HCT116 (cell line): Measurements from ENCODE around the gene ADCY2. TPM values are rescaled to one million over a fixed set of nuclear protein-coding genes. Genes with fewer than 3 reads are reported as not detected.

ENCODE experiments used
- ATAC-seq: fragments of 200-7000 bp; cut with Tn5 transposase; 2 replicates; pipeline ENCODE4 v1.9.1; 2020; ENCODE audit warnings: mild to moderate bottlenecking, moderate library complexity
- BruUV-seq: library from RNA; stranded (reverse); fragments of 400-500 nt; replicated peaks from 2 replicates; lab custom pipeline; 2021; lab: Mats Ljungman, UMichigan
- CTCF ChIA-PET: fragments of 300-600 bp; sonication (Branson Sonifier 250); formaldehyde crosslinking; loops from one replicate; lab custom pipeline; 2021; ENCODE audit warnings: antibody characterized with exemption; lab: Charles Lee
- POLR2A ChIA-PET: fragments of 300-600, 350-600 bp; sonication (Branson Sonifier 250); formaldehyde crosslinking; loops from one replicate; lab custom pipeline; 2021; ENCODE audit warnings: antibody characterized with exemption; lab: Charles Lee
- RAD21 ChIA-PET, 2 experiments: fragments of 300-600 bp; sonication (Branson Sonifier 250); formaldehyde crosslinking; loops; one replicate each; lab custom pipeline; 2023; ENCODE audit warnings: low total read pairs in 2 of 2; ENCODE audit not compliant: uncharacterized antibody in 2 of 2, unreplicated experiment in 2 of 2, low non-redundant PET in 1 of 2; lab: Charles Lee
- DNase-seq: peaks from one replicate; pipeline ENCODE4 v3.0.0-alpha.2; 2010; ENCODE audit warnings: low read depth, low spot score
- H2AFZ ChIP-seq: fragments of 200-600 bp; shearing (Covaris generic), sonication (generic); 2 replicates; pipeline ENCODE4 v1.6.1; 2017; ENCODE audit warnings: low read depth, mixed run types, mixed read lengths, antibody characterized with exemption, low read length; ENCODE audit not compliant: poor library complexity, severe bottlenecking
- H3K27ac ChIP-seq: 2 replicates; pipeline ENCODE4 v1.5.1; 2012; ENCODE audit warnings: low read depth, low read length
- H3K27me3 ChIP-seq: fragments of 200-600 bp; sonication (generic); 2 replicates; pipeline ENCODE4 v1.6.1; 2016; ENCODE audit warnings: mixed run types, low read length, mixed read lengths; ENCODE audit not compliant: insufficient read depth
- H3K36me3 ChIP-seq, 2 experiments: fragments of 200-500 bp in 1 of 2; fragments of 200-600 bp in 1 of 2; sonication (Bioruptor generic) in 1 of 2; sonication (generic) in 1 of 2; 2 replicates each; pipeline versions ENCODE4 v1.5.1 to v1.6.1; 2014 to 2016; ENCODE audit warnings: low read length in 2 of 2, inconsistent platforms in 1 of 2, mixed read lengths in 1 of 2, mixed run types in 1 of 2; ENCODE audit not compliant: insufficient read depth in 2 of 2, control insufficient read depth in 1 of 2
- H3K4me1 ChIP-seq, 2 experiments: fragments of 200-600 bp in 1 of 2; sonication (generic) in 1 of 2; 2 replicates each; pipeline versions ENCODE4 v1.5.1 to v1.6.1; 2012 to 2017; ENCODE audit warnings: low read length in 2 of 2, inconsistent platforms in 1 of 2, mild to moderate bottlenecking in 1 of 2, mixed read lengths in 1 of 2, mixed run types in 1 of 2, moderate library complexity in 1 of 2; ENCODE audit not compliant: insufficient read depth in 2 of 2, control insufficient read depth in 1 of 2
- H3K4me2 ChIP-seq: fragments of 200-600 bp; sonication (generic); 2 replicates; pipeline ENCODE4 v1.6.1; 2017; ENCODE audit warnings: mixed run types, low read length, mixed read lengths
- H3K4me3 ChIP-seq, 2 experiments: fragments of 200-600 bp in 1 of 2; sonication (generic) in 1 of 2; replicated peaks in 1 of 2; 2 replicates each; pipeline ENCODE4 v1.5.1; 2011 to 2016; ENCODE audit warnings: low read length in 2 of 2, control low read depth in 1 of 2, low read depth in 1 of 2, mild to moderate bottlenecking in 1 of 2, mixed read lengths in 1 of 2, mixed run types in 1 of 2
- H3K79me2 ChIP-seq: fragments of 200-600 bp; sonication (generic); 2 replicates; pipeline ENCODE4 v1.6.1; 2017; ENCODE audit warnings: mild to moderate bottlenecking, mixed run types, low read length, moderate library complexity, mixed read lengths; ENCODE audit not compliant: insufficient read depth
- H3K9ac ChIP-seq: fragments of 200-600 bp; sonication (generic); 2 replicates; pipeline ENCODE4 v1.6.1; 2016; ENCODE audit warnings: low read length, mixed read lengths
- H3K9me2 ChIP-seq: fragments of 200-600 bp; sonication (generic), shearing (Covaris generic); 2 replicates; pipeline ENCODE4 v1.6.1; 2017; ENCODE audit warnings: mixed run types, mild to moderate bottlenecking, moderate library complexity; ENCODE audit not compliant: insufficient read depth
- H3K9me3 ChIP-seq, 2 experiments: fragments of 200-500 bp in 1 of 2; fragments of 200-600 bp in 1 of 2; sonication (Bioruptor generic) in 1 of 2; sonication (generic) in 1 of 2; 2 replicates each; pipeline ENCODE4 v1.6.1; 2014 to 2017; ENCODE audit warnings: low read length in 2 of 2, mixed read lengths in 2 of 2, inconsistent platforms in 1 of 2, low read depth in 1 of 2, mild to moderate bottlenecking in 1 of 2, mixed run types in 1 of 2, moderate library complexity in 1 of 2; ENCODE audit not compliant: control insufficient read depth in 1 of 2, insufficient read depth in 1 of 2
- H4K20me1 ChIP-seq: fragments of 200-600 bp; sonication (generic), shearing (Covaris generic); 2 replicates; pipeline ENCODE4 v1.6.1; 2017; ENCODE audit warnings: mixed run types, mild to moderate bottlenecking, moderate library complexity; ENCODE audit not compliant: insufficient read depth
- CBX3 ChIP-seq: IDR thresholded peaks from 2 replicates; pipeline ENCODE4 v1.6.1; 2012; ENCODE audit warnings: low read depth
- CEBPB ChIP-seq: IDR thresholded peaks from 2 replicates; pipeline ENCODE4 v1.6.1; 2012; ENCODE audit warnings: low read depth
- EGR1 ChIP-seq: IDR thresholded peaks from 2 replicates; pipeline ENCODE4 v1.6.1; 2012; ENCODE audit warnings: low read depth
- FOSL1 ChIP-seq: IDR thresholded peaks from 2 replicates; pipeline ENCODE4 v1.6.1; 2012; ENCODE audit warnings: low read depth
- JUND ChIP-seq: IDR thresholded peaks from 2 replicates; pipeline ENCODE4 v1.6.1; 2012
- POLR2A ChIP-seq: IDR thresholded peaks from 2 replicates; pipeline ENCODE4 v1.7.0; 2011; ENCODE audit warnings: borderline replicate concordance; ENCODE audit not compliant: insufficient read depth, insufficient read length; ENCODE audit errors: extremely low read depth
- POLR2AphosphoS5 ChIP-seq: IDR thresholded peaks from 2 replicates; pipeline ENCODE4 v1.6.1; 2011; ENCODE audit warnings: mild to moderate bottlenecking, low read depth, low read length, moderate library complexity
- SIN3A ChIP-seq: IDR thresholded peaks from 2 replicates; pipeline ENCODE4 v1.6.1; 2012; ENCODE audit warnings: low read depth
- SP1 ChIP-seq: IDR thresholded peaks from 2 replicates; pipeline ENCODE4 v1.6.1; 2012; ENCODE audit warnings: low read depth
- ZNF274 ChIP-seq: fragments of 200-500 bp; sonication (Bioruptor generic); IDR thresholded peaks from 2 replicates; pipeline ENCODE4 v1.6.1; 2014; ENCODE audit warnings: mild to moderate bottlenecking, low read depth, low read length, inconsistent platforms
- intact Hi-C: fragments of 100-400 bp; cut with micrococcal nuclease; formaldehyde crosslinking; loops from 2 replicates; pipeline ENCODE4 v1.10.0; 2022
- total RNA-seq: library from RNA; stranded (reverse); gene quantifications from one replicate; pipeline ENCODE4 v1.2.1, GENCODE V29; 2021; ENCODE audit not compliant: unreplicated experiment
- TF ChIP-seq, protein P1 (sequence below): IDR thresholded peaks from 2 replicates; pipeline ENCODE4 v1.6.1; 2011; ENCODE audit warnings: mild to moderate bottlenecking, low read length, moderate library complexity; ENCODE audit not compliant: insufficient replicate concordance; ENCODE audit errors: extremely low read depth
- TF ChIP-seq, protein P2 (sequence below): IDR thresholded peaks from 2 replicates; pipeline ENCODE4 v1.6.1; 2012
- TF ChIP-seq, protein P3 (sequence below), 3 experiments: fragments of 200-600 bp in 1 of 3; sonication (generic) in 1 of 3; IDR thresholded peaks in 2 of 3; conservative IDR thresholded peaks in 1 of 3; 2 replicates each; pipeline ENCODE4 v1.5.1; 2012 to 2017; ENCODE audit warnings: low read depth in 2 of 3, low read length in 2 of 3, antibody characterized with exemption in 1 of 3, borderline replicate concordance in 1 of 3, control low read depth in 1 of 3, mild to moderate bottlenecking in 1 of 3, mixed read lengths in 1 of 3, mixed run types in 1 of 3, moderate library complexity in 1 of 3; ENCODE audit not compliant: insufficient read depth in 1 of 3
- TF ChIP-seq, protein P4 (sequence below): IDR thresholded peaks from 2 replicates; pipeline ENCODE4 v1.6.1; 2012; ENCODE audit warnings: low read depth

The ADCY2 gene
- total RNA-seq, 1 experiment from 2014 or later = 0.15 TPM

DNA sequence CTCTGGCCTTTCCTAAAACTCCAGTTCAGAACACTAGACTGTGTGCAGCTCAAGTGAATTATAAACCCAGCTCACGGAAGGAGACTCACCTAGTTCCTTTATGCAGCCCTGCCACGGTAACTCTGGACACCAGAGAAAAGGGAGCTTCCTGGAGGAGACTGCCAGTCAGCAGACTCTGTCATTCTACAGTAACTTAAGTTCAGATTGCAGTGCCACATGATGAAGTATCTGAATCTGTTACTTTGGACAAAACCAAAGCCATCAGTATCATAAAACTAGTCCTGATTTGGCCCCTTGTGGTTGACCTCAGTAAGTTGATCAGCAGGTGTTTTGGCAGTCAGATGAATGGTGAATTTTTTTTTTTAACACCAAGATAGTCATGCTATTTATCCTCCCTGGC is 475.7 kb downstream of the ADCY2 start (continued):
- TF ChIP-seq, protein P1, sequence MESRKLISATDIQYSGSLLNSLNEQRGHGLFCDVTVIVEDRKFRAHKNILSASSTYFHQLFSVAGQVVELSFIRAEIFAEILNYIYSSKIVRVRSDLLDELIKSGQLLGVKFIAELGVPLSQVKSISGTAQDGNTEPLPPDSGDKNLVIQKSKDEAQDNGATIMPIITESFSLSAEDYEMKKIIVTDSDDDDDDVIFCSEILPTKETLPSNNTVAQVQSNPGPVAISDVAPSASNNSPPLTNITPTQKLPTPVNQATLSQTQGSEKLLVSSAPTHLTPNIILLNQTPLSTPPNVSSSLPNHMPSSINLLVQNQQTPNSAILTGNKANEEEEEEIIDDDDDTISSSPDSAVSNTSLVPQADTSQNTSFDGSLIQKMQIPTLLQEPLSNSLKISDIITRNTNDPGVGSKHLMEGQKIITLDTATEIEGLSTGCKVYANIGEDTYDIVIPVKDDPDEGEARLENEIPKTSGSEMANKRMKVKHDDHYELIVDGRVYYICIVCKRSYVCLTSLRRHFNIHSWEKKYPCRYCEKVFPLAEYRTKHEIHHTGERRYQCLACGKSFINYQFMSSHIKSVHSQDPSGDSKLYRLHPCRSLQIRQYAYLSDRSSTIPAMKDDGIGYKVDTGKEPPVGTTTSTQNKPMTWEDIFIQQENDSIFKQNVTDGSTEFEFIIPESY = no peak
- TF ChIP-seq ZNF274 = no peak
- TF ChIP-seq EGR1 = no peak
- TF ChIP-seq CEBPB = no peak

DNA sequence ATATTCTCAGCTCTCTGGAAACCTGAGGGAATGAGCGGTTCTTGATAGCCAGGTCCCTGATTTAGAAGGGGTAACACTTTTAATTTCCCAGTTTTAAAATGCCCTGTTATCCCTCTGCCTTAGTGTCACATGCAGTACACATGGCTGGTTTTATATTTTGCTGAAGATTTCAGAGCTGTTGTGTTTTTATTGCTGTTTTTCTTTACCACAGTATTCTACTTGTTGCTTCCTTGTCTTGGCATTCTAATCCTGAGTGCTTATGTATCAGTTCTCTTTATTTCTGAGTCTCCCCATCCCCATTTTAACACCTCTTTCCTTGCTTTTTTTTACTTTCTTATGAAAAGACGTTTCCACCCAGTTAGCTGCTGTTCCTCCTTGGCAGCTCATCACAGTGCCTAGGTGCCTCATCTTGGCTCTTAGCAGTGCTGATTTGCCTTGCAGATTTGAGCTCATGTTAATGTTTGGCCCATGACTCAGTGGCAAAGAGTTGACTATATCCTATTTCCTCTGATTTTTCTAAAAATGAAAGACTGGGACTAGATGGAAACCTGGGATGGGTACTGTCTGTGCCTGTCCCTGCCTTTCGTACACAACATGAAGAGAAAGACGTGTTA is 476.7 kb downstream of the ADCY2 start:
- CTCF ChIA-PET = interaction anchor here (1.0 to 1.5 kb wide), 2 partner anchors 8 to 14 kb away, joined by 3 to 6 read pairs; no protein-coding TSS in a partner anchor
- Histone ChIP-seq H3K4me3 (no peak overlapping the region), H3K36me3 (peaks cover 16 to 53% of the 10 kb centered on the region in 2 experiments), H3K27me3 (no peaks in the 10 kb centered on the region), H3K4me1 (peaks cover 7 to 15% of the 10 kb centered on the region in 2 experiments; a peak in 3 of 4 replicates), H3K9me3 (no peaks in the 10 kb centered on the region), H3K4me2 (no peak overlapping the region), H3K9me2 (no peaks in the 10 kb centered on the region), H3K9ac (no peak overlapping the region), H3K27ac (no peak overlapping the region), H4K20me1 (peaks cover 29% of the 10 kb centered on the region; the same call in 1 of the 2 replicates), H3K79me2 (peaks cover 97% of the 10 kb centered on the region), H2AFZ (no peak overlapping the region)
- no peak for DNase-seq
- no TSS peak for BruUV-seq
- POLR2A ChIA-PET = interaction anchor here (1.4 kb wide), 1 partner anchor 9 kb away, joined by 3 read pairs; no protein-coding TSS in a partner anchor
- intact Hi-C loops = no loop called here
- no peak for ATAC-seq
- RAD21 ChIA-PET = no interaction called here
- TF ChIP-seq, protein P2, sequence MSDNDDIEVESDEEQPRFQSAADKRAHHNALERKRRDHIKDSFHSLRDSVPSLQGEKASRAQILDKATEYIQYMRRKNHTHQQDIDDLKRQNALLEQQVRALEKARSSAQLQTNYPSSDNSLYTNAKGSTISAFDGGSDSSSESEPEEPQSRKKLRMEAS = no peak
- TF ChIP-seq, protein P3, sequence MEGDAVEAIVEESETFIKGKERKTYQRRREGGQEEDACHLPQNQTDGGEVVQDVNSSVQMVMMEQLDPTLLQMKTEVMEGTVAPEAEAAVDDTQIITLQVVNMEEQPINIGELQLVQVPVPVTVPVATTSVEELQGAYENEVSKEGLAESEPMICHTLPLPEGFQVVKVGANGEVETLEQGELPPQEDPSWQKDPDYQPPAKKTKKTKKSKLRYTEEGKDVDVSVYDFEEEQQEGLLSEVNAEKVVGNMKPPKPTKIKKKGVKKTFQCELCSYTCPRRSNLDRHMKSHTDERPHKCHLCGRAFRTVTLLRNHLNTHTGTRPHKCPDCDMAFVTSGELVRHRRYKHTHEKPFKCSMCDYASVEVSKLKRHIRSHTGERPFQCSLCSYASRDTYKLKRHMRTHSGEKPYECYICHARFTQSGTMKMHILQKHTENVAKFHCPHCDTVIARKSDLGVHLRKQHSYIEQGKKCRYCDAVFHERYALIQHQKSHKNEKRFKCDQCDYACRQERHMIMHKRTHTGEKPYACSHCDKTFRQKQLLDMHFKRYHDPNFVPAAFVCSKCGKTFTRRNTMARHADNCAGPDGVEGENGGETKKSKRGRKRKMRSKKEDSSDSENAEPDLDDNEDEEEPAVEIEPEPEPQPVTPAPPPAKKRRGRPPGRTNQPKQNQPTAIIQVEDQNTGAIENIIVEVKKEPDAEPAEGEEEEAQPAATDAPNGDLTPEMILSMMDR (IDR thresholded peaks at IDR 0.05 in 2 of 3, conservative IDR thresholded peaks at IDR 0.05 in 1 of 3; ENCODE audit: borderline replicate concordance in 1 of 3, insufficient read depth in 1 of 3, low read depth in 2 of 3, low read length in 2 of 3) = no peak
- no peak for TF ChIP-seq SIN3A
- TF ChIP-seq, protein P1 = no peak
- TF ChIP-seq JUND = no peak
- TF ChIP-seq FOSL1 = no peak
- no peak for TF ChIP-seq POLR2AphosphoS5
- TF ChIP-seq, protein P4, sequence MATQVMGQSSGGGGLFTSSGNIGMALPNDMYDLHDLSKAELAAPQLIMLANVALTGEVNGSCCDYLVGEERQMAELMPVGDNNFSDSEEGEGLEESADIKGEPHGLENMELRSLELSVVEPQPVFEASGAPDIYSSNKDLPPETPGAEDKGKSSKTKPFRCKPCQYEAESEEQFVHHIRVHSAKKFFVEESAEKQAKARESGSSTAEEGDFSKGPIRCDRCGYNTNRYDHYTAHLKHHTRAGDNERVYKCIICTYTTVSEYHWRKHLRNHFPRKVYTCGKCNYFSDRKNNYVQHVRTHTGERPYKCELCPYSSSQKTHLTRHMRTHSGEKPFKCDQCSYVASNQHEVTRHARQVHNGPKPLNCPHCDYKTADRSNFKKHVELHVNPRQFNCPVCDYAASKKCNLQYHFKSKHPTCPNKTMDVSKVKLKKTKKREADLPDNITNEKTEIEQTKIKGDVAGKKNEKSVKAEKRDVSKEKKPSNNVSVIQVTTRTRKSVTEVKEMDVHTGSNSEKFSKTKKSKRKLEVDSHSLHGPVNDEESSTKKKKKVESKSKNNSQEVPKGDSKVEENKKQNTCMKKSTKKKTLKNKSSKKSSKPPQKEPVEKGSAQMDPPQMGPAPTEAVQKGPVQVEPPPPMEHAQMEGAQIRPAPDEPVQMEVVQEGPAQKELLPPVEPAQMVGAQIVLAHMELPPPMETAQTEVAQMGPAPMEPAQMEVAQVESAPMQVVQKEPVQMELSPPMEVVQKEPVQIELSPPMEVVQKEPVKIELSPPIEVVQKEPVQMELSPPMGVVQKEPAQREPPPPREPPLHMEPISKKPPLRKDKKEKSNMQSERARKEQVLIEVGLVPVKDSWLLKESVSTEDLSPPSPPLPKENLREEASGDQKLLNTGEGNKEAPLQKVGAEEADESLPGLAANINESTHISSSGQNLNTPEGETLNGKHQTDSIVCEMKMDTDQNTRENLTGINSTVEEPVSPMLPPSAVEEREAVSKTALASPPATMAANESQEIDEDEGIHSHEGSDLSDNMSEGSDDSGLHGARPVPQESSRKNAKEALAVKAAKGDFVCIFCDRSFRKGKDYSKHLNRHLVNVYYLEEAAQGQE = no peak
- TF ChIP-seq ZNF274 = no peak
- TF ChIP-seq CBX3 = no peak
- no peak for TF ChIP-seq POLR2A
- TF ChIP-seq EGR1 = no peak
- no peak for TF ChIP-seq CEBPB
- TF ChIP-seq SP1 = no peak
